GM18867 (cell line): Measurements from ENCODE around the gene TTC28.

Experiments
- ATAC-seq: cut with Tn5 transposase; IDR thresholded peaks from one replicate; pipeline ENCODE4 v1.9.1; 2021; ENCODE audit warnings: mild to moderate bottlenecking, moderate library complexity; ENCODE audit not compliant: unreplicated experiment

Gene TTC28

DNA sequence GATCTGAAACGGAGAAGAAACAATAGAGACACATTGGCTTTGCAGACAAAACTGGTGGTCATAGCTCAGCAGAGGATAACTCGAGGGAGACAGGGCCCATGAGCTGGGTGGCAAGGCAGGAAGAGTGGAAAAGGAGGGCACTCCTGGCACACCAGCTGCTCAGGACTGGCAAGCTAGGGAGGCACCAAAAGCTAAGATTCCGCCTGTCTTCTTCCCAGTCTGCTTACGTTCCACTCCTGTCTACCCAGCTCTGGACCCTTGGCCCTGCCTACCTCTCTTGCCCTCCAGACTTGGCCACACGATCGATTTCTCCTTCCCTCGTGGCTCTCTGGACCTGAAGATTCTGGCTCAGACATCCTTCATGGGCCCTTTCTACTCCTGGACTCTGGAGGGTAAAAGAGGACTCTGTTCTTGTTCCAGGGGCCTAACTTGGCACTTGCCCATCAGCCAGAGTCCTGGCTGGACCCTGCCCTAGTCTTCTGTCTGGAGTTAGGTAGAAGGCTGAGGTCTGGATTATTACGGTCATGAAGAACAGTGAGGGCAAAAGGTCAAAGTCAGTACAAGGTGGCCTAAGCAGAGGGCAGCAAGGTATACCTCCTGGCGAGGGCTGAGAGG, 645.4 kb downstream of the TTC28 start:
- no peak for ATAC-seq

GRCh38 chr22:28032861-28033260, 646.8 kb downstream of the TTC28 start:
- no peak for ATAC-seq

DNA sequence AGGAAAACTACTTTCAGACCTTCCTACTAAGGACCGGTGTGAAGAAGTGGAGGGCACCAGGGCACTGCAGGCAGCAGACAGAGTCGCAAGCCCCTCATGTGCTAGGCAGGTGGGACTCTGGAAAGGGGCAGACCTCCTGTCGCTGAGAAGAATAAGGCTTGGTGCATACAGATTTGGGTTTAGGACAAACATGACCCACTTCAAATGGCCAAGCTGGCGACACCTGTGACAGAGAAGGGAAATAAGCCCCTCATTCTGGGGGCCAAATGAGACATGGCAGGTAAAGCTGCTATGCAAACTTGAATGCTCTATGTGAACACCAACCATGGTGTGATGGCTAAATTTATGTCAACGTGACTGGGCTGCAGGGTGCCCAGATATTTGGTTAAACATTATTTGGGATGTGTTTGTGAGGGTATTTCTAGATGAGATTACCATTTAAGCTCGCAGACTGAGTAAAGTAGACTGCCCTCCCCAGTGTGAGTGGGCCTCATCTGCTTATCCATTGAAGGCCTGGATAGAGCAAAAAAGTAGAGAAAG, 648.2 kb downstream of the TTC28 start:
- ATAC-seq: no peak

DNA sequence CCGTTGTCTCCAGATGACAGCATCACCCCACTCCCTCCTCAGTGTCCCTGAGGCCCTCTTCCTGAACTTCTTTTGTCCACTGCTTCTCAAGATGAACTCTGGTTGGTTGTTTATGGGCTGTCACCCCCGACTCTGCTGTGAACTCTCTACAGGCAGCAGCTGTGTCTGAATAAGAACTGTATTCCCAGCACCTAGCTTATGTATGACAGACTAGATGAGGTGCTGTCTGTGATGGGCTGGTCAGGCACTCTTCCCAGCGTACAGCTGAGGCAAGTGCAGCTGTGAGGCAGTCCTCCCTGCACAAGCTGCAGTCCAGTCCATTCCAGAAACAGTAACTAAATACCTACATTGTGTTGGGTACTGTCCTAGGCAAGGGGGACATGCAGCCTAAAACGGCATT, 649.2 kb downstream of the TTC28 start:
- no peak for ATAC-seq

DNA sequence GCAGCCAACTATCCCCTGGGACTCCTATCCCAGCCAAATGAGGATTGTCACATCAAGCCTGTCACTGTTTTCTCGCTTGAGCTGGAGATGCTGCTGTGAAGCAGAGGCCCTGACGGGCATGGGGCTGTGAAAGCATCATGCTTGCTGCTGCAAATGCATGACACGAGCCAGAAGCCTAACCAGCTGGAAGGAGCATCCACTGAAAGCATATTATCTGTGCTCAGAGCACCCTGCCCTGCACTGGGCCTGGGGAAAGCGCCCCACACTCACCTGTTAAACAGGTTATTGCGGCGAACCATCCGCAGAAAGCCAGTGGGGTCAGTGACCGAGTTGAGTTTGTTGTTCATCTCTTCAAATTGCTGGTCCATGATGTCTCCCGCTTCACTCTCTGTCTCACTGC, 649.7 kb downstream of the TTC28 start:
- no peak for ATAC-seq

DNA sequence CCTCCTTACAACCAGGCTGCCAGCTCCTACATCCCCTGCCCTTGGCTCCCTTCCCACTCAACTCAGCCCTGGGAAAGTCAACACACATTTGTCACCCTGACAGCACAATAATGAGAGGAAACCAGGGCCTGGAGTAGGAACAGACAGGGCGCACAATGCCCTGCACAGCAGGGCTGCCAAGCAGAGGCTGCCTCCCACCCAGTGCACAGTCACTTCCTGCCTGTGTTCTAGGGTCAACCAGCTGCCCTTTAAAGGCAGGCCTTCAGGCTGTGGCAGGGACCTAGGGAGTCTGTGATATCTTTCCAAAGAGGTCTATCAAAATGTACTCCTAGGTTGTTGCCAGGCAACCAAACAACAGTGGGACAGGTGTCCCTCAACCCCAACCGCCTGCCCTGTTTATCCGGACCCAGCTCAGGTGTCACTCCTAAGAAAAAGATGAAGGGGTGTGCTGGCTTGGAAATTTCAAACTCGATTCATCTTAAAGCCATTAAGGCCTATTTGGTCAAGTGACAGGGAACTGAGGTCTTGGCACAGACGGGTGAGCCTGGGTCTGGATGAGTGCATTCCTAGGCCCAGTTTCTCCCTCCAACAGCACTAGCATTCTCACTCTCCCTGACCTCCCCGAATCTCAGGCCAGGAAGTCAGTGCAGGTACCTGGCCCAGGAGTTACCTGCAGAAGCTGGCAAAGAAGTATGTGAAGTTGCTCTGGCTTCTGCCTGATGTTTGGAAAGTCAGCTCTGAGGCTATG, 650.3 kb downstream of the TTC28 start:
- no peak for ATAC-seq

DNA sequence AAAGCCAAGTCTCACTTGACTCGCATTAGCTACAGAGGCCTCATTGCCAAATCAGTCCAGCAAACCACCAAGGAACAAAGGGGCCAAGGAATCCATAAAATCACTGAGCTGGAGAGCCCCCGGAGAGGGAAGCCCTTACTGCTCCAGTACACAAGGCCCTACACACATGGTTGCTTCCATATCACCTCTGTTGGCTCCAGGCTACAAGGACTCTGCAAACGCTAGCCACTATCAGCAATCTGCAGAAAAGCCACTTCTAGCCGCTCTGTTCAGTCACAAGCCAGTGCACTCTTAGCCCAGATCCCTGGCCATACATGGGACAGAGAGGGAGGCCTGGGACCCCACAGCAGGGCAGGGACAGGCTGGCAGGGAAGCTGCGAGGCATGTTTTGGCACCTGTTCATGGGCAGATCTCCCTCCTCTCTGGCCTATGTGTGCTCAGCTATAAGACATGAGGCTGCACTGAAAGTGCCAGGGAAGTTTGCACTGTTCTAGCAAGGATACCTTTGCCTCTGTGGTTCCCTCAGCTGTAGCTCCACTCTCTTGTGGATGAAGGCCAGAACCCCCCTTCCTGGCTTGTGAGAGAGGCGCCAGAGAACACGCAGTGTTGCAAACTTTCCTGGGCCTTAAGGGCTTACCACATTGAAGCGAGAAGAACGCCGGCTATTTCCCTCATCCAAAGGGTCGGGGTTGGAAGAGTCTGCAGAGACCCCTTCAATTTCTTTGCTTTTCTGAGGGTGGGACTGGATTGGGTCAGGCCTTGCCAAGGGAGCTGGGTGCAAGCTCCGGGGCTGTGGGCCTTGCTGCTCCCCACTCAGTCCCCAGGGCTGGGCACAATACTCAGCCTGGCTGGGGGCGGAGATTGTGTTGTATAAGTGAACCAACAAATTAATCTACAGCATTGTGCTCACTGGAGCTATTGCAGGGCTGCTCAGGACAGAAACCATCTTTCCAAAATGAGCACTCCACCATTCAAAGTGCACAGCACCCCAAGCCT, 651.9 kb downstream of the TTC28 start:
- no peak for ATAC-seq

GRCh38 chr22:28025866-28026575, 653.6 kb downstream of the TTC28 start:
- no peak for ATAC-seq

- no peak for ATAC-seq
Observed at GRCh38 chr22:28025333-28025732, 654.3 kb downstream of the TTC28 start.

- ATAC-seq: no peak
Observed at GRCh38 chr22:28024422-28024888, 655.2 kb downstream of the TTC28 start.

DNA sequence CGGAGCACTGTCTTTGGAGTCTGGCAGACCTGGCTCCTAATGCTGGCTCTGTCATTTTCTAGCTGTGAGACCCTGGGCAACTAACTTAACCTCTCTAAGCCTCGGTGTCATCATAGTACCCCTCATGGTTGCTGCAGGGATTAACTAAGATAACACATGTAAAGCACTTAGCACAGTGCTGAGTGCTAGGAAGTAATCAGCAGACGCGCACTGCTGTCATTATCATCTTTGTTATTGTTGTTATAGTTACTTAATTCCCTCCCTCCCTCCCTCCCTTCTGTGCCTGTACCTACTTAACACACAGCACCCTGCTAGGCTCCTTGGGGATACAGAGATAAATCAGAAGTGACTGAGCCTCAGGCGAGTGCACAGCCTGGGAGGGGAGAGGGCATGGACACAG, 655.9 kb downstream of the TTC28 start:
- no peak for ATAC-seq

DNA sequence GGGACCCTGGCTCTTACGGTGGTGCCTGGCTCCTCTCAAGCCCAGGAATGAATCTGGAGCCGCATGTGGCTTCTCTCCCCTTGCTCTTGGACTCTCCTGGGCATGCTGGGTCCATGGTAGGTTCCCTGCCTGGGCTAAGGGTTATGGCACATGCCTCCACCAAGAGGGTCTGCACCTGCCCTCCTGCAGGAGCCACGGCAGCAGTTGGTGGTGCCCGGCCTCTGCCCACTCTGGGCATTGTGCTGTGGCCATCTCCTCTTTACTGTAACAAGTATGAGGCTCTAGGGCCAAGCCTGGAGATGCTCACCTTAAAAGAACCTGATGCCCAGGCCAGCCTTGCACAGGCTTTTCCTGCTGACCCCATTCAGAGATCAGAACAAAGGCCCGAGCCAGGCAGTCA, 656.6 kb downstream of the TTC28 start:
- no peak for ATAC-seq

- ATAC-seq: no peak
Observed at GRCh38 chr22:28021998-28022660, 657.5 kb downstream of the TTC28 start.

- no peak for ATAC-seq
Observed at GRCh38 chr22:28021116-28021997, 658.3 kb downstream of the TTC28 start.

DNA sequence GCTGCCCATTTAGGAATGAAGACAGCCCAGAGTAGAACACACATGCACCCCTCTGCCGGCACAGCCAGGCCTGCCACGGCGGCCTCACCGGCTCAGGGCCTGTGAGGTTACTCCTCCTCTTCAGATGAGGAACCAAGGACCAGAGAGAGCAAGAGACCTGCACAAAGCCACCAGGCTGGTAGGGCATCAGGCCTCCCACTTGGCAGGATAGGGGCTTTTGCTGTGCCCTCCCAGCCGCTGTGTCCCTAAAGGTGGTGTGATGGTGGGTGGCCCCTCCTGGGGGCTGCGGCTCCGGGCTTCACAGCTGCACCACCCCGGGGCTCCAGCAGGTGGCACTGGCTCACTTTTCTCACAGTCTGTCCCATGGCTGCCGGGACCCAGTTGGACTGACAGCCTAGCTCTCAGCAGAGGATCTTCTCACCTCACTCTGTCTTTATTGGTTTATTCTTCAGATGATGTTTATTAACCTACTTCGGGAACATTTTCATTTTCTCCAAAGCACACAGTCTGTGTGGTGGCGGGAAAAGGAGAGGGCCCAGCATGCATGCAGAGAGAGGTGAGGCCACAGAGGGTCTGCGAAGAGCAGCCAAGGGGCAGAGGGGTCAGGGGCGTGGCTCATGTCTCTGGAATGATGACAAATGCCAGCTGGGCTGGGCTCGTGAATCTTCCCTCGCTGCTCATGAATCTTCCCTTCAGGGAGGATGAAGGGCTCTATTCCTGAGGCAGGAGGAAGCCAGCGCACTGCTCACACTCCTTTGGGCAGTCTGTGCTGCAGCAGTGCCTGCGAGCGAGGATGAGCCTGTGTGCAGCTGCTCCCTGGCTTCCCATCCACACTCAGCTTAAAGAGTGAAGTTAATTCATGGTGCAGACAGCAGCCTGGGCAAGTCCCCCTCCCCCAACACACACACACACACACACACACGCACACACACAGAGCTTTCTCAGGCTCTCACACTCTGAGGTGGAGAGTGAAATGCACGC, 659.5 kb downstream of the TTC28 start:
- no peak for ATAC-seq

DNA sequence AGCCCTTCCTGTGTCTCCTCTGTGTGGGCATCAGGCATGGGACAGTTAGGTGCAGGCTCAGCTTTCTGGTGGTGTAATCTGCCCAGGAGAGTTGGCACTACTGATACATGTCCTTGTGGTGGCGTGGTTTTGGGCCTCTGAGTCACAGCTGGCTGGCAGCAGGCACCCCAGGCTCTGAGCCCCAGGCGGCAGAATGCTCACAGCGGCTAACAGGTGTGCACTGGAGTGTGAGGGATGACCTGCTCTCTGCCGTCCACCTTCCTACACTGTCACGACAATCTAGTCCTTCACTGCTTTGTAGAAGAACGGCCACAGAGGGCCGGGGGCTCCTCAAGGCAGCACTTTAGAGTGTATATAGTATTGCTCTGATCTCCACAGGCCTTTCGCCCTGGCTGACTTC, 660.3 kb downstream of the TTC28 start:
- no peak for ATAC-seq

DNA sequence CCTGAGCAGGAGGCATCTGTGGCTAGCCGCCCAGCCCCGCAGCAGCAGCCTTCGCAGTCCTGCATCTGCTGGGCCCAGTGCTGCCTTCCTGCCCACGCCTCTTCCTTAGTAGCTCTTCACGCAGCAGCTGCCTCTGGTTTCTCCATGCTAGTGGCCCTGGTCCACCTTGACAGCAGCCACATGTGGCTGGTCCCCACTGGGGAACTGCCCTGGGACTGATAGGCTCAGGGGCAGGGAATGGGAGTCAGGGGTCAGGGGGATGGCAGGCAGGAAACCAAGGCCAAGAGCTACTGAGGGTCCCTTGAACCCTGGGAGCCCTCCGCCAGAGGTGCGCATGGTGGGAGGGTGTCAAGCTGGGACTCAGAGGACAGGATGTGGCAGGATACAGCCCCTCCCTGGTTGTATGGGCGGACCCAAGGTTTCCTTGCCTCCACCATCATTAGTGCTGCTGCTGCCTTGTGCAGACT, 661.1 kb downstream of the TTC28 start:
- ATAC-seq: no peak

GRCh38 chr22:28017859-28018258, 661.8 kb downstream of the TTC28 start:
- ATAC-seq: no peak
